Fibroblast of pulmonary artery (primary cell): ENCODE data around the gene DNAH14.
"Not testable (repeated sequence)": the region's sequence is repeated elsewhere in the genome, so short reads cannot be mapped to it uniquely, and the experiment has no call there.

ENCODE experiments used
- DNase-seq: peaks from one replicate; pipeline ENCODE4 v3.0.0-alpha.2; 2010; ENCODE audit warnings: low read depth
- H3K4me3 ChIP-seq: replicated peaks from 2 replicates; pipeline ENCODE4 v1.5.1; 2011; ENCODE audit warnings: low read depth, mild to moderate bottlenecking, control low read depth, low read length, moderate library complexity
- CTCF ChIP-seq: IDR thresholded peaks from 2 replicates; pipeline ENCODE4 v1.5.1; 2011; ENCODE audit warnings: mild to moderate bottlenecking, control low read depth, low read length, inconsistent platforms; ENCODE audit errors: missing control alignments

DNAH14 gene

GRCh38 chr1:225201447-225201846 is 272.0 kb downstream of the DNAH14 start:
- no peak for TF ChIP-seq CTCF

GRCh38 chr1:225207791-225208190 is 278.3 kb downstream of the DNAH14 start:
- DNase-seq = no peak
- no peak overlapping the region for H3K4me3 ChIP-seq
- TF ChIP-seq CTCF = no peak

More at GRCh38 chr1:225201447-225201846, 272.0 kb downstream of the DNAH14 start:
- H3K4me3 ChIP-seq = no peak overlapping the region
- no peak for DNase-seq

GRCh38 chr1:225209153-225209552 is 279.7 kb downstream of the DNAH14 start:
- no peak overlapping the region for H3K4me3 ChIP-seq
- no peak for DNase-seq
- no peak for TF ChIP-seq CTCF

- DNase-seq, H3K4me3 ChIP-seq: not testable (repeated sequence)
Measured at GRCh38 chr1:225210180-225210579, 280.7 kb downstream of the DNAH14 start.

- H3K4me3 ChIP-seq, DNase-seq: not testable (repeated sequence)
Measured at GRCh38 chr1:225211694-225212442, 282.4 kb downstream of the DNAH14 start.

GRCh38 chr1:225224287-225224686 is 294.8 kb downstream of the DNAH14 start:
- no peak for TF ChIP-seq CTCF
- DNase-seq = no peak
- H3K4me3 ChIP-seq = no peak overlapping the region

- H3K4me3 ChIP-seq = no peak overlapping the region
- no peak for DNase-seq
- TF ChIP-seq CTCF = no peak
Measured at GRCh38 chr1:225225681-225226080, 296.2 kb downstream of the DNAH14 start.

- no peak for DNase-seq
- no peak overlapping the region for H3K4me3 ChIP-seq
- no peak for TF ChIP-seq CTCF
Measured at GRCh38 chr1:225228871-225229303, 299.4 kb downstream of the DNAH14 start.

GRCh38 chr1:225229429-225229828 is 300.0 kb downstream of the DNAH14 start:
- not testable (repeated sequence) for DNase-seq, H3K4me3 ChIP-seq
